Measurements from ENCODE around the gene GRIPAP1.

DNA sequence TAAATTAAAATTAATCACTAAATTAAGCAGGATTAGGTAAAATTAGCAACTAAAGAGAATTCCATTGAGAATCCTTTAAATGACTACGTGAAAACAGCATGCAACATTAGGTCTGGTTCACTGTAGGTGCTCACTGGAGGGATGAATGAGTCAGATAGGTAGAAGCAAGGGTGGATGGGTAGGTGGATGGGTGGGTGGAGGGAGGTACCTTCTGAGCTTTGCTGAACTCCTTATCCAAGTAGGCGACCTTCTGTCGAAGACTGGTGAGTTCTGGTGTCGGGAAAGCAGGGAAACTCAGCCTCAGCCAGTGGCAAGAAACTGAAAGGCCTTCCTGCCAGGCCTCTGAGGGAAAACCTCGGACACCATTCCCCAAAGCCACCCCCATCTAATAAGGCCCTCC is 3.0 kb downstream of the GRIPAP1 start:
- TF ChIP-seq CTCF (IDR thresholded peaks at IDR 0.05; ENCODE audit: low read length) = no peak
- no peak for TF ChIP-seq EZH2phosphoT487 (IDR thresholded peaks at IDR 0.05; ENCODE audit: low read length)

All from MM.1S (cell line).